ENCODE data around the gene CMTM6.

DNA sequence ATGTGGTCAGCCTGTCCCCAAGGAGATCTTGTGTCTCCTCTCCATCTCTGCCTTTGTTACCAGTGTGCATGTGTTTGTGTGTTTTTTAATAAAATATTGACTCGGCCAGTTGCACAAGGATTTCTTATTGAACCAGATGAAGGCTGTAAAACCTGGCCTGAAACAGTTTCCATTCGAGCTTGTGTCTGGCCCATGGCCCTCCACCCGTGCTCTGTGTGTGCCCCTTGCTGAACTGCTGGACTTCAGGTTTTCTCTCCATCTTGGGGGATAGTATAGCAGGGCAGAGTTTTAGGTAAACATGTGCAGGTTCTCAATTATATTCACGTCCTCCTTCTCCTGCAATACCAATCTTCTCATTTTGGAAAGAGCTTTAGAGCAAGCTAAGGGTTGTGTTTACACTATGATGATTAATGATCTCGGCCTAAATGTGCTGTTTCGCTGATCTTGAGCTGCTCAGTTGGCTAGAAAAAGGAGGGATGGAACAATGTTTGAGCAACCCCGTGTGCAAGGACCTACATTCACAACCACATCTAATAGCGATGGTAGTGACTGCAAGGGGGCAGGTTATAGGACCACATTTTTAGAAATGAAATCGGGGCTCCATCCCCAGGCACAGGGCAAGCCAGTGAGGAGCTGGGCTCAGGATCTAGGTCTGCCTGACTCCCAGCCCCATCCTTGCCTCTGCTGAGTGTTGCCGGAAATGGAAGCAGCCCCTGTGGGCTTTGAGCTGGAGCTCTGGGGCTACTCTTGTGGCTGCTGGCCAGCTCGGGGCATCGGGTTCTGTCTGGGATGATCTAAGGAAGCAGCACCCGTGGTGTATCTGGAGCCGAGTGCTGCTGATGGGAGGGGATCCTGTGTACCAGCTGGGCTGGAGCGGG lies 47.7 kb downstream of the CMTM6 start:
- TF ChIP-seq EZH2 (IDR thresholded peaks at IDR 0.05; ENCODE audit: low read length) = no peak
- TF ChIP-seq, protein P1, sequence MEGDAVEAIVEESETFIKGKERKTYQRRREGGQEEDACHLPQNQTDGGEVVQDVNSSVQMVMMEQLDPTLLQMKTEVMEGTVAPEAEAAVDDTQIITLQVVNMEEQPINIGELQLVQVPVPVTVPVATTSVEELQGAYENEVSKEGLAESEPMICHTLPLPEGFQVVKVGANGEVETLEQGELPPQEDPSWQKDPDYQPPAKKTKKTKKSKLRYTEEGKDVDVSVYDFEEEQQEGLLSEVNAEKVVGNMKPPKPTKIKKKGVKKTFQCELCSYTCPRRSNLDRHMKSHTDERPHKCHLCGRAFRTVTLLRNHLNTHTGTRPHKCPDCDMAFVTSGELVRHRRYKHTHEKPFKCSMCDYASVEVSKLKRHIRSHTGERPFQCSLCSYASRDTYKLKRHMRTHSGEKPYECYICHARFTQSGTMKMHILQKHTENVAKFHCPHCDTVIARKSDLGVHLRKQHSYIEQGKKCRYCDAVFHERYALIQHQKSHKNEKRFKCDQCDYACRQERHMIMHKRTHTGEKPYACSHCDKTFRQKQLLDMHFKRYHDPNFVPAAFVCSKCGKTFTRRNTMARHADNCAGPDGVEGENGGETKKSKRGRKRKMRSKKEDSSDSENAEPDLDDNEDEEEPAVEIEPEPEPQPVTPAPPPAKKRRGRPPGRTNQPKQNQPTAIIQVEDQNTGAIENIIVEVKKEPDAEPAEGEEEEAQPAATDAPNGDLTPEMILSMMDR (optimal IDR thresholded peaks at IDR 0.05 in 1 of 3, IDR thresholded peaks at IDR 0.05 in 1 of 3, conservative IDR thresholded peaks at IDR 0.05 in 1 of 3; ENCODE audit: extremely low read depth in 1 of 3, insufficient read depth in 2 of 3, low read length in 3 of 3) = no peak
